GM21447 (cell line): ENCODE measurements around the gene BBS2.

Experiments
- ATAC-seq: cut with Tn5 transposase; IDR thresholded peaks from one replicate; pipeline ENCODE4 v1.9.1; 2021; ENCODE audit not compliant: unreplicated experiment

Gene BBS2

DNA sequence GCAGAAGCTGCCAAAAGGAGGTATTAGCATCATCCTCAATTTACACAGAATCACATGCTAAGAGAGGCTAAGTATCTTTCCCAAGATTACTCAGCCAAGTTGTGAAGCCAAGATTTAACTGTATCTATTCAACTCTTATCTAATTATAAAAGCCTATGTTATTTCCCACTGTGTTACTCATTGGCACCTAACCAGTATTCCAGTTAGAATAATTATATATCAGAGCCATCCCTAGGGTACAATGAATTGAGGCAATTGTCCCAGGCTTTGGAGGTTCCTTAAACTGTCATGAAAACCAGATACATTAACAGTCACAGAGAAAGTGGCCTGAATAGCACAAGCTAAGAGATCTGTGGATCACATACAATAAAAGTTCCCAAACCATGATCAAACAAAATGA lies 83.6 kb downstream of the BBS2 start:
- no peak for ATAC-seq
